ENCODE measurements around the gene RAB43. TPM values are rescaled to one million over a fixed set of nuclear protein-coding genes. Genes with fewer than 3 reads are reported as not detected.
A peak's percentile ranks its signal among the peaks of the same experiment; 100 is the strongest.
"Not testable (repeated sequence)": the region's sequence is repeated elsewhere in the genome, so short reads cannot be mapped to it uniquely, and the experiment has no call there.

The RAB43 gene
- total RNA-seq (2014; rRNA removed; shearing (Covaris generic); ENCODE audit: low replicate concordance): 0.72 TPM in 1 of 2 replicates, not detected in the other

DNA sequence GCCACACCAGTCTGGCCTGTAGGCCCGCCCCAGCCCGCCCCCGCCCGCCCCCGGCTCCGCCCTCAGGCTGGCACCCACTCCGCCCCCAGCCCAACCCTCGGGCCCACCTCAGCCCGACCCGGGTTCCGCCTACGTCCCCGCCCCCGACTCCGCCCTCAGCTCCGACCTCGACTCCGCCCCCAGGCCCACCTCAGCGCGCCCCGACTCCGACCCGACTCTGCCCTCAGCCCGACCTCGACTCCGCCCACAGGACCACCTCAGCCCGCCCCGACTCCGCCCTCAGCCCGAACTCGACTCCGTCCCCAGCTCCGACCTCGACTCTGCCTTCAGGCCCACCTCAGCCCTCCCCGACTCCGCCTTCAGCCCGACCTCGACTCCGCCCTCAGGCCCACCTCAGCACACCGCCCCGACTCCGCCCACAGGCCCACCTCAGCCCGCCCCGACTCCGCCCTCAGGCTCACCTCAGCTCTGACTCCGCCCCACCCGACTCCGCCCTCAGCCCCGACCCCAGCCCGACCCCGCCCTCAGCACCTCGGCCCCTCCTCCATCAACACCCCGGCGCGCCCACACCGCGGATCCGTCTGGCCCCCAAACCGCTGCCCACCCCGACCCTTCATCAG is at the start of gene RAB43:
Gene RAB43 (minus strand): TSS at position 13 of the 620 bp plus-strand sequence. CDS start 315 bp downstream, outside the sequence.
- H3K9me2 ChIP-seq (replicated peaks; ENCODE audit: insufficient read depth, low read length): no peaks in the 10 kb centered on the region
- H3K79me2 ChIP-seq (ENCODE audit: low read length): no peaks in the 10 kb centered on the region
- H2AFZ ChIP-seq (ENCODE audit: low read length): no peak within 1 kb of the TSS
- H3K36me3 ChIP-seq (ENCODE audit: insufficient read depth, low read length): no peaks in the 10 kb centered on the region
- H3K4me3 ChIP-seq (ENCODE audit: low read length): peak within 1 kb of the TSS; percentile 65
- peak; percentile 96 for DNase-seq
- no peaks in the 10 kb centered on the region for H3K9me3 ChIP-seq (ENCODE audit: low read length)
- no peaks in the 10 kb centered on the region for H3K27me3 ChIP-seq (ENCODE audit: low read length)
- peak within 1 kb of the TSS; percentile 51 for H3K9ac ChIP-seq (ENCODE audit: low read length)
- H3K27ac ChIP-seq (ENCODE audit: low read length): no peak within 1 kb of the TSS
- peaks cover 38% of the 10 kb centered on the region for H3K4me1 ChIP-seq (ENCODE audit: low read length)
- peak within 1 kb of the TSS; percentile 87 for H3K4me2 ChIP-seq (ENCODE audit: low read depth, low read length, poor library complexity, severe bottlenecking)
- peaks cover 36% of the 10 kb centered on the region; the same call in 1 of the 2 replicates for H4K20me1 ChIP-seq (ENCODE audit: insufficient read depth, low read depth, low read length)

DNA sequence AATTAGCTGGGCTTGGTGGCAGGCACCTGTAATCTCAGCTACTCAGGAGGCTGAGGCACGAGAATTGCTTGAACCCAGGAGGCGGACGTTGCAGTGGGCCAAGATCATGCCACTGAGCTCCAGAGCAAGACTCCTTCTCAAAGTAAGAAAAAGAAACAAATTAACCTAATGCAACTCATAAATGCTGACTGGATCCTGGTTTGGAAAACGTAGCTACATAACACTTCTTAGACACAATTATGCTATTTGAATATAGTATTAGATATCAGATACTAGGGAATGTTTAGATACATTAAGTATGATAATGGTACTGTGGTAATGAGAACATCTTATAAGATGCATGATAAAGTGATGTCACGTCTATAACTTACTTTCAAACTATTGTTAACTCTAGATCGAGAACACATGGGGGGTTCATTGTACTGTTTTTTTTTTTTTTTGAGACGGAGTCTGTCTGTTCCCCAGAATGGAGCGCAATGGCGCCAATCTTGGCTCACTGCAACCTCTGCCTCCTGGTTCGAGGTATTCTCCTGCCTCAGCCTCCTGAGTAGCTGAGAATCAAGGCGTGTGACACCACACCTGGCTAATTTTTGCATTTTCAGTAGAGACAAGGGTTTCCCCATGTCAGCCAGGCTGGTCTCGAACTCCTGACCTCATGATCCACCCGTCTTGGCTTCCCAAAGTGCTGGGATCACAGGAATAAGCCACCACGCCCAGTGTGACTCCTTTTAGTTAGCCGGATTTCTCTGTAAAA is 45.2 kb upstream of the RAB43 start:
- Histone ChIP-seq H3K4me1 (ENCODE audit: low read length) (peaks cover 14% of the 10 kb centered on the region), H3K79me2 (ENCODE audit: low read length) (peaks cover 25% of the 10 kb centered on the region), H3K27me3 (ENCODE audit: low read length) (no peaks in the 10 kb centered on the region), H2AFZ (ENCODE audit: low read length) (no peak overlapping the region), H3K4me3 (ENCODE audit: low read length) (no peak overlapping the region), H3K9me2 (replicated peaks; ENCODE audit: insufficient read depth, low read length) (no peaks in the 10 kb centered on the region), H3K9me3 (ENCODE audit: low read length) (no peaks in the 10 kb centered on the region), H3K9ac (ENCODE audit: low read length) (no peak overlapping the region), H3K36me3 (ENCODE audit: insufficient read depth, low read length) (peaks cover 45% of the 10 kb centered on the region), H3K4me2 (ENCODE audit: low read depth, low read length, poor library complexity, severe bottlenecking) (no peak overlapping the region), H3K27ac (ENCODE audit: low read length) (no peak overlapping the region), H4K20me1 (ENCODE audit: insufficient read depth, low read depth, low read length) (peaks cover 27% of the 10 kb centered on the region)
- no peak for DNase-seq

DNA sequence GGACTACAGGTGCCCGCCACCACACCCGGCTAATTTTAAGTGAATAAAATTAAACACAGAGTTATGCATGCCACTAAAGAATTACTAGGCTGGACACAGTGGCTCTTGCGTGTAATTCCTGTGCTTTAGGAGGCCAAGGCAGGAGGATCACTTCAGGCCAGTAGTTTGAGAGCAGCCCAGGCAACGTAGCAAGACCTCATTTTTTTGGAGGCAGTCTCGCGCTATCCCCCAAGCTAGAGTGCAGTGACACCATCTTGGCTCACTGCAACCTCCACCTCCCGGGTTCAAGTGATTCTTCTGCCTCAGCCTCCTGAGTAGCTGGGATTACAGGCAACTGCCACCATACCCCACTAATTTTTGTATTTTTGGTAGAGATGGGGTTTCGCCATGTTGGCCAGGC is 44.0 kb upstream of the RAB43 start:
- peaks cover 17% of the 10 kb centered on the region for H4K20me1 ChIP-seq (ENCODE audit: insufficient read depth, low read depth, low read length)
- not testable (repeated sequence) for H3K4me3 ChIP-seq (ENCODE audit: low read length)
- peaks cover 33% of the 10 kb centered on the region for H3K36me3 ChIP-seq (ENCODE audit: insufficient read depth, low read length)

DNA sequence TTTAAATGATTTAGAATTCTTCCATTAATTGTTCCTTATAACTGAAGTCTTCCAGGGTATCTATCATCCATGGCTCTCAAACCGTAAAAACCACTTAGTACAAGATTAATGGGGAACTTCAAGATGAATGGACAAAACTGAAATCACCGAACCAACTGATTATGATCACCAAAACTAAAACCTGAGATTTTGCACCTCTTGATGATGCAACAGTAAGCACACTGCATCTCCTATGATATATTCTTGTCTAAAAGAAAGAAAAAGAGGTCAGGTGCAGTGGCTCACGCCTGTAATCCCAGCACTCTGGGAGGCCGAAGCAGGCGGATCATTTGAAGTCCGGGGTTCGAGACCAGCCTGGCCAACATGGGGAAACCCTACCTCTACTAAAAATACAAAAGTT is 42.9 kb upstream of the RAB43 start:
- no peaks in the 10 kb centered on the region for H3K27me3 ChIP-seq (ENCODE audit: low read length)
- H3K36me3 ChIP-seq (ENCODE audit: insufficient read depth, low read length): peaks cover 23% of the 10 kb centered on the region
- H3K79me2 ChIP-seq (ENCODE audit: low read length): peaks cover 14% of the 10 kb centered on the region
- no peak overlapping the region for H3K27ac ChIP-seq (ENCODE audit: low read length)
- H2AFZ ChIP-seq (ENCODE audit: low read length): no peak overlapping the region
- H4K20me1 ChIP-seq (ENCODE audit: insufficient read depth, low read depth, low read length): peaks cover 9% of the 10 kb centered on the region; the same call in 1 of the 2 replicates
- H3K4me3 ChIP-seq (ENCODE audit: low read length): no peak overlapping the region
- H3K4me1 ChIP-seq (ENCODE audit: low read length): peaks cover 22% of the 10 kb centered on the region
- no peak overlapping the region for H3K9ac ChIP-seq (ENCODE audit: low read length)
- no peaks in the 10 kb centered on the region for H3K9me2 ChIP-seq (replicated peaks; ENCODE audit: insufficient read depth, low read length)
- no peaks in the 10 kb centered on the region for H3K9me3 ChIP-seq (ENCODE audit: low read length)
- H3K4me2 ChIP-seq (ENCODE audit: low read depth, low read length, poor library complexity, severe bottlenecking): no peak overlapping the region
- no peak for DNase-seq

More for the DNA sequence above, 44.0 kb upstream of the RAB43 start:
- peaks cover 14% of the 10 kb centered on the region for H3K79me2 ChIP-seq (ENCODE audit: low read length)
- H3K27me3 ChIP-seq (ENCODE audit: low read length); H3K9me2 ChIP-seq (replicated peaks; ENCODE audit: insufficient read depth, low read length); H3K9me3 ChIP-seq (ENCODE audit: low read length); DNase-seq; H3K4me2 ChIP-seq (ENCODE audit: low read depth, low read length, poor library complexity, severe bottlenecking); H3K9ac ChIP-seq (ENCODE audit: low read length); H3K27ac ChIP-seq (ENCODE audit: low read length); H2AFZ ChIP-seq (ENCODE audit: low read length): not testable (repeated sequence)
- H3K4me1 ChIP-seq (ENCODE audit: low read length): peaks cover 14% of the 10 kb centered on the region

DNA sequence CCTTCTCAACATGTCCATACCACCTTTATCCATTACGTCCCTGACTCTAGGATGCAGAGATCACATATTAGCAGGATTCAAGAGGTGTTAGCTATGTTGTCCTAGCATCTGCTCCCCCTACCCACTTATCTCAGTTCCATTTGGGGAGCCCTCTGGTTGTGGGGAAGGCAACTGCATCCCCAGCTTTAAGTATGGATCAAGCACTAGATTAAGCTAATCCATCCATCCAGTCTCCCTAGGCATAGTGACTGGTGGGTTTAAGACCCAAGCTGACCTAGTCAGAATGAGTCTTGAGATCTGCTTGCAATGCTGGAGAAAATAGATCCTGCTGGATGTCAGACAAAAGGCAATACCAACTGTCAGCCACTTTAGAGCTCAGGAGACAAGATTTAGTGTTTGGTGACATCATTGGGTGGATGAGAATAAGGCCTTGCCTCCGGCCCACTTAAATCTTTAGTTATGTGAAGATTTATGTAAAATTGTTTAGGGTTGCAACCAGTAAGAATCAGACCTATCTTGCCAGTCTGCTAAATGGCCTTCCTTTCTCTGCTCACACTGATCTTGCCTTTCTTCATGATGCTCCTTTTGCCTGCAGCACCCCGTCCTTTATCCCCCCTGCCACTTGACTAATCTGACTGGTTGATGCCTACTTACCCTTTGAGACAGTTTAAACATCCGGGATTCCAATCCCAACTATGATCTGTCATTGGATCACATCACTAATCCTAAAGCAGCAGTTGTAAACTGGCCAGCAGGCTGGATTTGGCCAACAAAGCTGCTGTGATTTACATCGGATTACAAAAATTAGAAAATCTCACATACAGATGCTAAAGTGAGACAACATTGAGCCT is 41.4 kb upstream of the RAB43 start:
- peaks cover 18% of the 10 kb centered on the region for H3K36me3 ChIP-seq (ENCODE audit: insufficient read depth, low read length)
- peaks cover 29% of the 10 kb centered on the region for H3K4me1 ChIP-seq (ENCODE audit: low read length)
- no peaks in the 10 kb centered on the region for H3K9me2 ChIP-seq (replicated peaks; ENCODE audit: insufficient read depth, low read length)
- no peaks in the 10 kb centered on the region for H3K9me3 ChIP-seq (ENCODE audit: low read length)
- H3K4me3 ChIP-seq (ENCODE audit: low read length): peak overlapping the region; percentile 79
- DNase-seq: peak; percentile 66
- H3K4me2 ChIP-seq (ENCODE audit: low read depth, low read length, poor library complexity, severe bottlenecking): peak overlapping the region; percentile 86
- no peak overlapping the region for H2AFZ ChIP-seq (ENCODE audit: low read length)
- 0 out of 2 replicates have a peak, but pooled peaks cover 1% of the 10 kb centered on the region for H4K20me1 ChIP-seq (ENCODE audit: insufficient read depth, low read depth, low read length)
- peaks cover 25% of the 10 kb centered on the region for H3K79me2 ChIP-seq (ENCODE audit: low read length)
- no peaks in the 10 kb centered on the region for H3K27me3 ChIP-seq (ENCODE audit: low read length)
- H3K27ac ChIP-seq (ENCODE audit: low read length): peak overlapping the region; percentile 93
- H3K9ac ChIP-seq (ENCODE audit: low read length): peak overlapping the region; percentile 85

DNA sequence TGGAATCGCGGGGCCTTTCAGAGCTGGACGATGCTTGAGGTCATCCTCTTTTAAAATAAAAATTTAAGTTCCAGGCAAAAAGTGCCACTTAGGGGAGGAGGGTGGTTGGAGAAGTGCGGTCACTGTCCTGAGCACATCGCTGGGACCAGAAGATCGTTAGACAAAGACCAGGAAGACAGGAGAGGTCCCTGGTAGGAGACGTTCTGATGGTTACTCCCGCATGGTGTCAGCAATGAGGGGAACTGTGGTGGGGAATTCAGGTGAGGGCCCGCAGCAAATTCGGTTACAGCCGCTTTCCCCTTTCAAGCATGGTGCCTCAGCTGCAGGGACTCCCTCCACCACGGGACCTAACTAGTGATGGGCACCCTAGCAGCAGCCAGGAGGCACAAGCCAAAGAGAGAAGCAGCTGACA is 40.3 kb upstream of the RAB43 start:
- Histone ChIP-seq H2AFZ (ENCODE audit: low read length) (peak overlapping the region; percentile 91; the same call in 1 of the 2 replicates), H3K4me1 (ENCODE audit: low read length) (peaks cover 29% of the 10 kb centered on the region), H3K36me3 (ENCODE audit: insufficient read depth, low read length) (peaks cover 12% of the 10 kb centered on the region; the same call in 1 of the 2 replicates), H3K9me2 (replicated peaks; ENCODE audit: insufficient read depth, low read length) (no peaks in the 10 kb centered on the region), H3K79me2 (ENCODE audit: low read length) (peaks cover 25% of the 10 kb centered on the region), H3K27ac (ENCODE audit: low read length) (peak overlapping the region; percentile 93), H3K9me3 (ENCODE audit: low read length) (no peaks in the 10 kb centered on the region), H3K9ac (ENCODE audit: low read length) (peak overlapping the region; percentile 85), H3K4me3 (ENCODE audit: low read length) (peak overlapping the region; percentile 79), H4K20me1 (ENCODE audit: insufficient read depth, low read depth, low read length) (no peaks in the 10 kb centered on the region), H3K27me3 (ENCODE audit: low read length) (no peaks in the 10 kb centered on the region), H3K4me2 (ENCODE audit: low read depth, low read length, poor library complexity, severe bottlenecking) (peak overlapping the region; percentile 86)
- peak; percentile 75 for DNase-seq

DNA sequence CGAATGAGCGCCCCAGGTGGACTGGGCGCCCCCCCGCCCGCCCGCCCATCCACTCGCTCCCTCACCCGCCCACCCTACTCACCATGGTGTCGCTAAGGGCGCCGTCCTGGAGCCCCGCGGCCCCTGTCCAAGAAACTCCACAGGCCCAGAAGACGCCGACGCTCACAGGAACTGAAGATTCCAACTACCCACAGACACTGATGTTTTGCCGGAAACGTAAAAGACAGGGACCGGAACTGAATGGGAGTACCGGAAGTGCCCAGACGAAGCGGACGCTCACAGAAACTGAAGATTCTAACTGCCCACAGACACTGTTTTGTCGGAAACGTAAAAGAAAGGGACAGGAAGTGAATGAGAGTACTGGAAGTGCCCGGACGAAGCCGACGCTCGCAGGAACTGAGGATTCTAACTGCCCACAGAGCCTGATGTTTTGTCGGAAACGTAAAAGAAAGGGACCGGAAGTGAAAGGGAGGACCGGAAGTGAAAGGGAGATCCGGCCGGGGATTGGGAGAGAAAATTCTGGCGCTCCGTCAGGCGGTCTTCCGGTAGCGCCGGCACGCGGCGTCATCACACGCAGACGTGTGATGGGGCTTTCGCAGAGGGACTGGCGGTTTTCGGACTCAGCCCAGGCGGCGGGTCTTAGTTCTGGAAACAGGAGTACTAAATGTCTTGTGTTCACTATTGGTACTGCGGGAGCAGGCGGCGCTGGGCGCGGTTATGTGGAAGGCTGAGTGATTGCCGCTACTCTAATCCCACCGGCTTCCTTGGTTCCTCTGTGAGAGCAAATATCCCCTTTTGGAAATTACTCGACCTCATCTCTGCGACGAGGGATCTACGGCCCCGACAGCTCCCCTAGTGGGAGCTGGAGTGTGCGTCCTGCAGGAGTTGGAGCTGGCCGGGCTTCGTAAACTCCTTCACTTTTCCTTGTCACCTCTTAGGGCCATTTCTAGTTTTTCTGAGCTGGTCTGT is 39.6 kb upstream of the RAB43 start, which contains the start of gene ISY1:
Gene ISY1 (minus strand): TSS at position 173 of the 969 bp plus-strand sequence. CDS start 88 bp downstream, at position 85.
- peaks cover 14% of the 10 kb centered on the region; the same call in 1 of the 2 replicates for H3K36me3 ChIP-seq (ENCODE audit: insufficient read depth, low read length)
- H3K4me3 ChIP-seq (ENCODE audit: low read length): peak within 1 kb of the TSS; percentile 80
- peak; percentile 98 for DNase-seq

More for the DNA sequence above, 39.6 kb upstream of the RAB43 start, which contains the start of gene ISY1:
- H3K79me2 ChIP-seq (ENCODE audit: low read length): peaks cover 25% of the 10 kb centered on the region
- no peaks in the 10 kb centered on the region for H3K9me2 ChIP-seq (replicated peaks; ENCODE audit: insufficient read depth, low read length)
- H2AFZ ChIP-seq (ENCODE audit: low read length): peak within 1 kb of the TSS; percentile 91
- peak within 1 kb of the TSS; percentile 86 for H3K4me2 ChIP-seq (ENCODE audit: low read depth, low read length, poor library complexity, severe bottlenecking)
- H3K4me1 ChIP-seq (ENCODE audit: low read length): peaks cover 29% of the 10 kb centered on the region
- no peaks in the 10 kb centered on the region for H3K27me3 ChIP-seq (ENCODE audit: low read length)
- H3K27ac ChIP-seq (ENCODE audit: low read length): peak within 1 kb of the TSS; percentile 93
- H3K9me3 ChIP-seq (ENCODE audit: low read length): no peaks in the 10 kb centered on the region
- H4K20me1 ChIP-seq (ENCODE audit: insufficient read depth, low read depth, low read length): no peaks in the 10 kb centered on the region
- peak within 1 kb of the TSS; percentile 86 for H3K9ac ChIP-seq (ENCODE audit: low read length)

Data from Karpas-422 (cell line).